HG03378 (cell line): ENCODE measurements around the gene CAB39L.
"Not testable (repeated sequence)": the region's sequence is repeated elsewhere in the genome, so short reads cannot be mapped to it uniquely, and the experiment has no call there.

ENCODE experiments used
- ATAC-seq: cut with Tn5 transposase; IDR thresholded peaks from one replicate; pipeline ENCODE4 v1.9.1; 2021; ENCODE audit warnings: mild to moderate bottlenecking, moderate library complexity; ENCODE audit not compliant: unreplicated experiment

CAB39L gene

DNA sequence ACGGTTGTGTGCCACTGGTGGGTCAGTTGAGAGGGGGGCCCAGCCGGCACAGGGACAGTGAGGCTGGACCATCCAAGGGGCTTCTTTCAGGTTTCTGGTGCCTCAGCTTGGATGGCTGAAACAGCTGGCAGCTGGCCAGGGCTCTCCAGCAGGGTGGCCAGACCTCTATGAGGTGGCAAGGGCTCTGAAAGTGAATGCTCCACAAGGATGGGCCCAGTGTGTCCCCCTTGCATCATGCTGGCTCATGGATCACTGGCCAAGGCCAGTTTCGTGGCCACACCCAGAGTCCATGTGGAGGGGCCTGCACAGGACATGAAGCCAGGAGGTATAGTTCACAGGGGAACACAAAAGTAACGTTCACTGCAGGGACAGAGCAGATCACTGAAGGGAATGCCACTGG lies 146.5 kb downstream of the CAB39L start:
- ATAC-seq: no peak

DNA sequence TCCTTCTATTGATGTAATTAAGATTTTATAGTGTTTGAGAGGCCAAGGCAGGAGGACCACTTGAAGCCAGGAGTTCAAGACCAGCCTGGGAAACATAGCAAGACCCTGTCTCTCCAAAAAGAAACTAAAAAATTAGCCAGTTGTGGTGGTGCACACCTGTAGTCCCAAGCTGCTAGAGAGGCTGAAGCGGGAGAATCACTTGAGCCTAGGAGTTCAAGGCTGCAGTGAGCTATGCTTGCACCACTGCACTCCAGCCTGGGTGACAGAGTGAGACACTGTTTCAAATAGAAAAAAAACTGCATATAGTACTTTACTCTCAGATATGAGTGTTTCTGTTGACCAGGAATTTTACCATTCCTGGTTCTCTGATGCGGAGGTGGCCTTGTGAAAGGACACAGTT lies 147.2 kb downstream of the CAB39L start:
- ATAC-seq: no peak

DNA sequence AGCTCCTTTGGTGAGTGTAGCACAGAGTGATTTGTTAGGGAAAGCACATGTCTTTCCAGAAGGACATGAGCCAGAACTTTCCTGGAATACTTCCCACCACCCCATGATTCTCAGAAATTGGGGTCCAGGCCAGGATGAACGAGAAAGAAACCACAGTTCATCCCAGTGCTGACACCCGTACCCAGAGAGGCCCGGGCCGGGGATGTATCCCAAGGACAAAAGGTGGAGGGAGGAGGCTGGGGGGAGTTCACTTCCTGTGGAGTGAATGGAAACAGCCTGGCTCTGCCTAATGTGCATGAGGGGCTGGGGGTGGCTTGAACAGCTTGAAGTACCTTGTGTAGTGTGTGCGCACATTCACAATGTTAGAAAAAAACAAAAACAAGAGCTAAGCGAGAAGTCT lies 148.6 kb downstream of the CAB39L start:
- ATAC-seq: no peak

DNA sequence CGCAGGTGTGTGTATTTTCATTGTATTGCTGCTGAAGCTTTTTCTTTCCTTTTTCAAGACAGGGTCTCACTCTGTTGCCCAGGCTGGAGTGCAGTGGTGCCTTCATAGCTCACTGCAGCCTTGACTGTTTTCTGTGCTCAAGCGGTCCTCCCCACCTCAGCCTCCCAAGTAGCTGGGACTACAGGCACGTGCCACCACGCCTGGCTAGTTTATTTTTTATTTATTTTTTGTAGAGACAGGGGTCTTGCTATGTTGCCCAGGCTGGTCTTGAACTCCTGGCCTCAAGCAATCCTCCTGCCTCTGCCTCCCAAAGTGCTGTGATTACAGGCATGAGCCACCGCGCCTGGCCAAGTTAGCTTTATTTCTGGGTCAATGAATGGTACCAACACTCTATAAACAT lies 149.1 kb downstream of the CAB39L start:
- not testable (repeated sequence) for ATAC-seq

DNA sequence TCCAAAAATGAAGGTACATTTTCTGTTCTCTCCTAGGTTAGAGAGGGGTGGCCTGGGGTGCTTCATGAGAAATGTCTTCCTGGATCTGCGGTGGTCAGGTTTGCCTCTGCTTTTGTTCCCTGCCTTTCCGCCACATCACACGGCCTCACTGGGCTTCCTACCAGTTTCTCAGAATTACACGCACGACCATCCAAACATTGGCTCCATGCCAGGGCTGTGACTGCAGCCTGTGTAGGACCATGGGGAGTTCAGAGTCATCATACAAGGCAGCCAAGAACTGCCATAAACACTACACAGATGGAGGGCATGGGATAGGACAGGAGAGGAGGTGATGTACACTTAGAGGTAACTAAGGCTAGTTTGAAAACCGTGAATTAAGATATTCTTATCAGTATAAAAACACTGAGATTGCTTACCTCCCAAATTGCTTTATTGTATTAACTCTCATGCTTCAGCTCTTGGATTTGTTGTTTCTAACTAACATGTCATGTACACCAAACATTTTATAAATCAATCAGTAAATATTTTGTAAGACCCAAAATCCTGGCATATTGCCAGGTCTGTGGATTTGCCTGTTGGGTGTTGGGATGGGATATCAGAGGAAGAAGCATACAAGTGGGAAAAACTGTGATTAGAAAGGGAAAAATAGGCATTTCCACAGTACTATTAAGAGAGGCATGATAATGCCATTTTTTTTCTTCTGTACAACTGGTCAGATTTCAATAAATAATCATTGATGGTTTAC lies 150.9 kb downstream of the CAB39L start:
- ATAC-seq: no peak

DNA sequence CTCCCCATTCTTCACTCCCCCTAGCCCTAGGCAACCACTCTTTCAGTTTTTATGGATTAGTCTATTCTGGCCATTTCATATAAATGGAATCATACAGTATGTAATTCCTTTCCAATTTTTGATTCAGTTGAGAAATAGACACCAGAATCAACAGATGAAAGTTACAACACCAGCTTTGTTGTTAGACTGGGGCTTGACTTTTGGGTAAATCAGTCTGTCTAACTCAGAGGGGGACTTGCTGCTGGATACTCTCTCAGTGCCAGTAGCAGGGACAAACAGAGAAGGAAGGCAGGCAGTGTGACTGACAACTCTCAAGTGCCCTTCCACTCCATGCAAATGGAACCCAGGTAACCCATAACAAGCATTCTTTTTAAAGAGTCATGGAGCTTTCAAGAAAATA lies 155.4 kb downstream of the CAB39L start:
- ATAC-seq: no peak

DNA sequence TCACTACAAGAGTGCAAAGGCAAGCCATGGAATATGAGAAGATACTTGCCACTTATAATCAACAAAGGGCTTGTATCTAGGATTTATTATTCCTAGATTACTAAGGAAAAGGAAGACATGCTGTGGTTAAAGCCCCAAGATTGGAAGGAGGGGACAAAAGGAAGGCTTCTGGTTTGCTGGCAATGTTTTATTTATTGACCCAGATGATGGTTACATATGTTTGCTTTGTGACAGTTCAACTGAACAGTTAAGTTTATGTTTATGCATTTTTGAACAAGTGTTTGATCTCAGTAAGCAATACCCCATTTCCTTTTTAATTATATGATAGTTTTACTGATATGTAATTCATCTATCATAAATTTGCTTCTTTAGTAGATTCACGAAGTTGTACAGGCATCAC lies 155.9 kb downstream of the CAB39L start:
- ATAC-seq: no peak

DNA sequence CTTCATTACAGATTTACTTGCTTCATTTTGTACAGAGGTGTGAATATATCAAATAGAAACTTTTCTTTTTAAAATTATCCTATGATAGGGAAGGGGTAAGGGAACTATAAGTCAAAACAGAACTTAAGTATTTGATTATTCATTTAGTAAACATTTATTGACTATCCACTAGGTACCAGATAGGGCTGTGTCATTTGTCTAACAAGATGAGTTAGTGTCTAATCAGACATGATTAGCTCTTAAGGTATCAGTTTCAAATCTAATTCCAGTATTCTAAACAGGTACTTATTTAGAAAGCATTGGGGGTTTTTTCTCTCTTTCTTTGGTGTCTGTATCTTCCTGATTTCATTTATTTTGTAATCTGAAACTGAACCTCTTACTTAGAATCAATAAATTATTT lies 164.0 kb downstream of the CAB39L start:
- ATAC-seq: no peak

DNA sequence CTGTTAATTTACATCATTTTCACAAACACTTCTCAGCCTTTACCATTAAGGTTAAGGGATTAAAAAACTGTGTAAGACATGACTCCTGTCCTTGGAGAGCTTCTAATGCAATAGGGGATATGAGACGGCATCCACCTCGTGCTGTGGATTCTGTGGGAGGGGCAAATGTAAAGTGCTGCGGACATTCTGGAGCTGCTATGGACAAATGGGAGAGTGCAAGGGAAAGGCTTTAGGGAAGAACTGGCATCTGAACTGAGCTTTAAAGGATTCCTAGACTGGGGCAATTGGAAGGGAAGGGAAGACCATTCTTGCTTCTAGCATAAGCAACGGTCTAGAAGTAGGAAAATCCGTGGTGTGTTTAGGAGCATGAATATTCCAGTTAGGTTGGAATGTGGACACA lies 164.8 kb downstream of the CAB39L start:
- no peak for ATAC-seq

DNA sequence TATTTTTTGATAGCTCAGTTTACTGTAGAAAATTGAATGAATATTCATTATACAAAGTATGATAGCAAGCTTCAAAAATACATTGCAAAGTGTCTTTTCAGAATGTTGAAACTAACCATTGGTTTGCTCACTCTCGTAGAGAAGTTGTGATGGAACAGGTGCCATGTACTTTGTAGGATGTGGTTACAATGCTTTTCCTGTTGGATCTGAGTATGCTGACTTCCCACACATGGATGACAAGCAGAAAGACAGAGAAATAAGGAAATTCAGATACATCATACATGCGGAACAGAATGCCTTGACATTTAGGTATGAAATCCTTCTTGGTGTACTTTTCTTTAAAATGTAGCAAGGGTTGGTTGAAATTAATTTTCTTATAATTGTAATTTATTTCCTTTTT lies 165.7 kb downstream of the CAB39L start:
- ATAC-seq: no peak

DNA sequence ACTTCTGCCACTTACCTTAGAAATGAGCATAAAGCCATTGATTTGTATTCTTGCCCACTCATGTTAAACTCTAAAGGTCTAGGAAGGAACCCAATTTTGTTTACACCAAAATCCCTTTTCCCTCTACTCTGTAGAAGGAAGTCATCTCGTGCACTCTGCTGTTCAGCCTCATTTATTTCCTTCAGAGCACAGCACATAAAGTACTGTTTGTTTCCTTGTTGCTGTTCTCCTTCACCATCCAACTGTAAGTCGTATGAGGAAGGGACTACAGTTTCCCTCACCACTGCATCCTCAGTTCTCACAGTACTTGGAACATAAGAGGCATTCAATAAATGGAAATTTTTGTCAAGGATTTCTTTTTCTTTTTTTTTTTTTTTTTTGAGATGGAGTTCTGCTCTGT lies 171.6 kb downstream of the CAB39L start:
- no peak for ATAC-seq

DNA sequence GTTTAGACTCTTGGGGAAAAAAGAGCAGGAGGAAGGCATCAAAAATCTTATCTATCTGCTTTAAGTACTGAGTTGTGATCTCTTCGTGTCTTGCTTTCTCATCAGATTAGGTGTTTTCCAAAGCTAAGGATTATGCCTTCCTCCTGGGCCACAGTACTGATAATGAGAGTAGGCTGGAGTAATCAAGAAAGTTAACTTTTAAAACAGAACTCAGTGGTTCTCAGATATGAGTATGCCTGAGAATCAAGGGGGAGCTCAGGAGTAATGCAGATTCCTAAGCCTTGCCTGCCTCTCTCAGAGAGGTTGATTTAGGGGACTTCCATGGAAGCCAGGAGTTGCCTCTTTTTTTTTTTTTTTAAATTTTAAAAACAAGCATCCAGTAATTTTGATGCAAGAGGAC lies 172.6 kb downstream of the CAB39L start:
- ATAC-seq: no peak

DNA sequence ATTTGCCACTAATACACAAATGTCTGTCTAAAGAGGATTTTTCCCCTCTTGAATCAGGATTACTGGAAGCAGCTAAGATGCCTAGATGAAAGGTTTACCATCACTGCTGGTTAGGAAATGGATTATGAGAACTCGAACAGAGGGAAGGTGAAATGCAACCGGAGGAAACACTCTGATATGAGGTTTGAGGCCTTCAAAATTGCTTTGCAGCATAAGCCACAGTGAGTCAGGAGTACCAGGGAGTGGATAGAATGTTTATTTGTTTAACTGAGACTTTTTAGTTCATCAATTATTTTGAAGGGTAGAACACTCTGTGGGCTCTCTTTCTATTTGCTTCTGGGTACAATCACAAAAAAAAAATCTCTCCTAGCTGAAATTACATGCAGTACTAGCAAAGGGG lies 178.0 kb downstream of the CAB39L start:
- no peak for ATAC-seq

DNA sequence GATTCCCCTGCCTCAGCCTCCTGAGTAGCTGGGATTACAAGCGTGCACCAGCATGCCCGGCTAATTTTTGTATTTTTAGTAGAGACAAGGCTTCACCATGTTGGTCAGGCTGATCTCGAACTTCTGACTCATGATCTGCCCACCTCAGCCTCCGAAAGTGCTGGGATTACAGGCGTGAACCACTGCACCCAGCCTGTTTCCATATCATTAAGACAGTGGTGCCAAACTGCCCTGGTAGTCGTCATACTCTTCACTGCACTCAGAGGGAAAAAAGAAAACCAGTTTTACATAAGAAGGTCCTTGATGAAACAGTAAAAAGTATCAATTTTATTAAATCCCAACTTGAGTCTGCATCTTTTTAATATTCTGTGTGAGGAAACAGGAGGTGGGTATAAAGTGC lies 181.2 kb downstream of the CAB39L start:
- no peak for ATAC-seq

DNA sequence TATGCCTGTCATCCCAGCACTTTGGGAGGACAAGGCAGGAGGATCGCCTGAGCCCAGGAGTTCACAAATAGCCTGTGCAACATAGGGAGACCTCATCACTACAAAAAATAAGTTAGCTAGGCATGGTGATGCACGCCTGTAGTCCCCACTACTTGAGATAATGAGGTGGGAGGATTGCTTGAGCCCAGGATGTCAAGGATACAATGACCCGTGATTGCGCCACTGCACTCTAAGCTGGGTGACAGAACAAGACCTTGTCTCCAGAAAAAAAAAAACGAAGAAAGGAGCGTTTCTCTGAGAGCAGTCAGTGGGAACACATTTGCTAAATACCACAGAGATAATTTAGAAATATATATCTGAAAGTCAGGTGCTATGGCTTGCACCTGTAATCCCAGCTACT lies 184.3 kb downstream of the CAB39L start:
- no peak for ATAC-seq
